PC-9 (cell line): ENCODE results near the gene HTT.

Experiments
- EZH2 ChIP-seq: fragments of 200-600 bp; sonication (generic); IDR thresholded peaks from 2 replicates; pipeline ENCODE4 v1.8.0; 2017; ENCODE audit warnings: antibody characterized with exemption, low read depth
- TF ChIP-seq, protein P1 (sequence below): fragments of 200-600 bp; sonication (generic); conservative IDR thresholded peaks from 2 replicates; pipeline ENCODE4 v1.6.1; 2017; ENCODE audit warnings: mixed run types, antibody characterized with exemption, mild to moderate bottlenecking, moderate library complexity

- TF ChIP-seq, protein P1, sequence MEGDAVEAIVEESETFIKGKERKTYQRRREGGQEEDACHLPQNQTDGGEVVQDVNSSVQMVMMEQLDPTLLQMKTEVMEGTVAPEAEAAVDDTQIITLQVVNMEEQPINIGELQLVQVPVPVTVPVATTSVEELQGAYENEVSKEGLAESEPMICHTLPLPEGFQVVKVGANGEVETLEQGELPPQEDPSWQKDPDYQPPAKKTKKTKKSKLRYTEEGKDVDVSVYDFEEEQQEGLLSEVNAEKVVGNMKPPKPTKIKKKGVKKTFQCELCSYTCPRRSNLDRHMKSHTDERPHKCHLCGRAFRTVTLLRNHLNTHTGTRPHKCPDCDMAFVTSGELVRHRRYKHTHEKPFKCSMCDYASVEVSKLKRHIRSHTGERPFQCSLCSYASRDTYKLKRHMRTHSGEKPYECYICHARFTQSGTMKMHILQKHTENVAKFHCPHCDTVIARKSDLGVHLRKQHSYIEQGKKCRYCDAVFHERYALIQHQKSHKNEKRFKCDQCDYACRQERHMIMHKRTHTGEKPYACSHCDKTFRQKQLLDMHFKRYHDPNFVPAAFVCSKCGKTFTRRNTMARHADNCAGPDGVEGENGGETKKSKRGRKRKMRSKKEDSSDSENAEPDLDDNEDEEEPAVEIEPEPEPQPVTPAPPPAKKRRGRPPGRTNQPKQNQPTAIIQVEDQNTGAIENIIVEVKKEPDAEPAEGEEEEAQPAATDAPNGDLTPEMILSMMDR = no peak
- no peak for TF ChIP-seq EZH2
Measured at GRCh38 chr4:3121110-3121509, 46.6 kb downstream of the HTT start.
